Measurements from ENCODE around the gene RAB20. TPM values are rescaled to one million over a fixed set of nuclear protein-coding genes. Genes with fewer than 3 reads are reported as not detected.

RAB20 gene
- total RNA-seq, 1 experiment from 2014 or later = 14.3 TPM

DNA sequence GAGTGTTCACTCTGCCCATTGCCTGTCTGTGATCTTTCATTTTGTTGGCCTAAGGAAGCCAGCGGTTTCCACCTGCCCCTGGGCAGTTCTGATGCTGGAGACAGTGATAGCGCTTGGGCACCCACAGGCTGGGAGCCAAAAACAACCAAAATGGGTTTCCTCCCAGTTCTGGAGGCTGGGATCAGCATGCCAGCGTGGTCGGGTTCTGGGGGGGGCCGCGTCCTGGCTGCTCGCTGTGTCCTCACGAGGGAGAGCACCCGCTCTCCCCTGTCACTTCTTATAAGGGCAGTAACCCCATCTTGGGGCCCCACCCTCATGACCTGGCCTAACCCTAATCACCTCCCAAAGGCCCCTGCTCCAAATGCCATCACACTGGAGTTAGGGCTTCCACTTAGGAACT is 67.9 kb downstream of the RAB20 start (continued):
- no peak for TF ChIP-seq ZSCAN18 (CRISPR knock-in tag; IDR thresholded peaks at IDR 0.05)
- no peak for TF ChIP-seq ZNF423 (CRISPR knock-in tag; IDR thresholded peaks at IDR 0.05)

GRCh38 chr13:110492679-110493593 is 68.6 kb downstream of the RAB20 start:
- Mint-ChIP-seq H3K4me3 (no peak overlapping the region), H3K4me1 (no peaks in the 10 kb centered on the region), H3K27me3 (ENCODE audit: low read depth) (no peaks in the 10 kb centered on the region), H3K27ac (no peak overlapping the region), H3K9me3 (peaks cover 5% of the 10 kb centered on the region), H3K36me3 (peaks cover 42% of the 10 kb centered on the region)
- CTCF ChIA-PET = no interaction called here
- DNase-seq (ENCODE audit: low spot score) (no peak), ATAC-seq (no peak)
- POLR2A ChIA-PET = no interaction called here
- no peak for TF ChIP-seq ZNF263 (CRISPR knock-in tag; IDR thresholded peaks at IDR 0.05; ENCODE audit: low read depth)
- no peak for TF ChIP-seq FOXK1 (CRISPR knock-in tag; IDR thresholded peaks at IDR 0.05)
- TF ChIP-seq ESRRA (CRISPR knock-in tag; IDR thresholded peaks at IDR 0.05; ENCODE audit: borderline replicate concordance) = no peak
- TF ChIP-seq, protein P1, sequence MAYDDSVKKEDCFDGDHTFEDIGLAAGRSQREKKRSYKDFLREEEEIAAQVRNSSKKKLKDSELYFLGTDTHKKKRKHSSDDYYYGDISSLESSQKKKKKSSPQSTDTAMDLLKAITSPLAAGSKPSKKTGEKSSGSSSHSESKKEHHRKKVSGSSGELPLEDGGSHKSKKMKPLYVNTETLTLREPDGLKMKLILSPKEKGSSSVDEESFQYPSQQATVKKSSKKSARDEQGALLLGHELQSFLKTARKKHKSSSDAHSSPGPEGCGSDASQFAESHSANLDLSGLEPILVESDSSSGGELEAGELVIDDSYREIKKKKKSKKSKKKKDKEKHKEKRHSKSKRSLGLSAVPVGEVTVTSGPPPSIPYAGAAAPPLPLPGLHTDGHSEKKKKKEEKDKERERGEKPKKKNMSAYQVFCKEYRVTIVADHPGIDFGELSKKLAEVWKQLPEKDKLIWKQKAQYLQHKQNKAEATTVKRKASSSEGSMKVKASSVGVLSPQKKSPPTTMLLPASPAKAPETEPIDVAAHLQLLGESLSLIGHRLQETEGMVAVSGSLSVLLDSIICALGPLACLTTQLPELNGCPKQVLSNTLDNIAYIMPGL (CRISPR knock-in tag; IDR thresholded peaks at IDR 0.05) = no peak
- TF ChIP-seq ATF6 (CRISPR knock-in tag; IDR thresholded peaks at IDR 0.05) = no peak
- no peak for TF ChIP-seq GTF2I (CRISPR knock-in tag; conservative IDR thresholded peaks at IDR 0.05)

DNA sequence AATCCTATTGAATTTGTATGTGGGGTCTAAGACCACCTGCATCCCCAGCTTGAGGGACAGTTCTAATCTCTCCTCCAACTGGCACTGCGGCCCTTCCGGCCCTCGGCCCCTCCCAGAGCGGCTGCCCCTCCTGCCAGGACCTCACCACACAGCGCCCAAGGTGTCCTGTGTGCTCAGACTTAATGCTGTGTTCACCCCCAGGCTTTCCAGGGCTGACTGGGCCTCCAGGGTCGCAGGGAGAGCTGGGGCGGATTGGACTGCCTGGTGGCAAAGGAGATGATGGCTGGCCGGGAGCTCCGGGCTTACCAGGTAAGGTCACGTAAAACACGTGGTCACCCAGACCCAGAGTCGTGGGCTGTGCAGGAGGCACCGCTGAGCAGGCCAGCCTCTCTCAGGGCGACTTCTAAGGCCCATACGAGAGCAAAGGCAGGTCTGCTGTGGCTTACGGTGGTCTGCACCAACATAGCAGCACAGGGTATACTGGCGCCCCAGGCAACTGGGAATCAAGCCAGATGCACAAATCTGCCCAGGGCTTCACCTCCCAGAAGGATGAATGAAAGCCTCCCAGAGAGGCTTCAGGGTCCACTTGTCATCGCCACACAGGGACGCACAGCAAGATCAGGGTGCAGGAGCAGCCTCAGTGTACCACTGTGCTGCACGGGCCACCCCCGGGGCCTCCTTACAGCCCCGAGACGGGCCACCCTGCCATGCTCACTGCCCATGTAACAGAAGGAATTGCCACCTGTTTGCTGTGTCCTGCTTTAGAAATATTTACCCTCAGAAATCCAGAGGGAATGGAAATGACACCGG is 69.4 kb downstream of the RAB20 start:
- H3K36me3 Mint-ChIP-seq = peaks cover 36% of the 10 kb centered on the region
- H3K9me3 Mint-ChIP-seq = peaks cover 4% of the 10 kb centered on the region
- ATAC-seq (no peak), DNase-seq (ENCODE audit: low spot score) (no peak)
- ChIA-PET POLR2A (no interaction called here), CTCF (interaction anchor here (1.2 kb wide), 1 partner anchor 36 kb away, joined by 3 read pairs; no protein-coding TSS in a partner anchor)
- no peaks in the 10 kb centered on the region for H3K27me3 Mint-ChIP-seq (ENCODE audit: low read depth)
- peaks cover 7% of the 10 kb centered on the region for H3K4me1 Mint-ChIP-seq
- no peak overlapping the region for H3K27ac Mint-ChIP-seq
- H3K4me3 Mint-ChIP-seq = no peak overlapping the region
- TF ChIP-seq EMX1 (CRISPR knock-in tag; IDR thresholded peaks at IDR 0.05) (no peak), JUN (CRISPR knock-in tag; IDR thresholded peaks at IDR 0.05) (no peak), ATF6 (CRISPR knock-in tag; IDR thresholded peaks at IDR 0.05) (no peak), PRRX2 (CRISPR knock-in tag; IDR thresholded peaks at IDR 0.05) (no peak)
